Endothelial cell of umbilical vein (primary cell): ENCODE results near the gene ART5. TPM values are rescaled to one million over a fixed set of nuclear protein-coding genes. Genes with fewer than 3 reads are reported as not detected.

Source experiments
- BruUV-seq: library from RNA; stranded (reverse); fragments of 400-500 nt; replicated peaks from 2 replicates; lab custom pipeline; 2021; lab: Mats Ljungman, UMichigan
- CTCF ChIA-PET: fragments of 300-600, 350-600 bp; sonication (Branson Sonifier 250); formaldehyde crosslinking; loops from one replicate; lab custom pipeline; 2021; ENCODE audit warnings: antibody characterized with exemption, inconsistent platforms; lab: Charles Lee
- POLR2A ChIA-PET: fragments of 300-600, 350-600 bp; sonication (Branson Sonifier 250); formaldehyde crosslinking; loops from one replicate; lab custom pipeline; 2021; ENCODE audit warnings: antibody characterized with exemption, inconsistent platforms; lab: Charles Lee
- DNase-seq: peaks from one replicate; pipeline ENCODE4 v3.0.0-alpha.2; 2011; ENCODE audit warnings: low read depth, low spot score
- FAIRE-seq: peaks from 2 replicates; lab custom pipeline; 2011; peaks lifted over from hg19 to GRCh38; lab: Jason Lieb, UNC
- H2AFZ ChIP-seq: 2 replicates; pipeline ENCODE4 v1.6.0; 2012; ENCODE audit warnings: low read depth, low read length, control low read depth, inconsistent platforms
- H3K27ac ChIP-seq: 2 replicates; pipeline ENCODE4 v1.5.1; 2011; ENCODE audit warnings: low read depth, mild to moderate bottlenecking, control low read depth, low read length, moderate library complexity; ENCODE audit not compliant: insufficient read depth
- H3K27me3 ChIP-seq, 2 experiments: 2 replicates each; pipeline versions ENCODE4 v1.6.0 to v1.6.1; 2011; ENCODE audit warnings: low read length in 2 of 2, mixed read lengths in 1 of 2; ENCODE audit not compliant: control insufficient read depth in 2 of 2, insufficient read depth in 2 of 2
- H3K36me3 ChIP-seq, 2 experiments: 2 replicates in 1 of 2; 3 replicates in 1 of 2; pipeline ENCODE4 v1.5.1; 2011; ENCODE audit warnings: low read length in 2 of 2, mild to moderate bottlenecking in 1 of 2, moderate library complexity in 1 of 2; ENCODE audit not compliant: control insufficient read depth in 2 of 2, insufficient read depth in 2 of 2; ENCODE audit errors: extremely low read depth in 1 of 2
- H3K4me1 ChIP-seq: 3 replicates; pipeline ENCODE4 v1.5.1; 2011; ENCODE audit warnings: mild to moderate bottlenecking, low read length; ENCODE audit not compliant: control insufficient read depth, insufficient read depth; ENCODE audit errors: extremely low read depth
- H3K4me2 ChIP-seq: 2 replicates; pipeline ENCODE4 v1.6.1; 2011; ENCODE audit warnings: low read length, control low read depth, mixed read lengths; ENCODE audit not compliant: insufficient read depth
- H3K4me3 ChIP-seq, 3 experiments: fragments of 200-600 bp in 1 of 3; sonication (generic), shearing (Covaris generic) in 1 of 3; replicated peaks in 1 of 3; 2 replicates each; pipeline ENCODE4 v1.5.1; 2011 to 2016; ENCODE audit warnings: control low read depth in 3 of 3, low read length in 3 of 3, mild to moderate bottlenecking in 2 of 3, inconsistent platforms in 1 of 3, low read depth in 1 of 3, moderate library complexity in 1 of 3; ENCODE audit not compliant: insufficient read depth in 1 of 3
- H3K79me2 ChIP-seq: 2 replicates; pipeline ENCODE4 v1.6.0; 2012; ENCODE audit warnings: low read length, inconsistent platforms; ENCODE audit not compliant: control insufficient read depth, insufficient read depth
- H3K9ac ChIP-seq: replicated peaks from 2 replicates; pipeline ENCODE3; 2011; ENCODE audit warnings: low read length, control low read depth; ENCODE audit not compliant: insufficient read depth; ENCODE audit errors: extremely low read depth
- H3K9me1 ChIP-seq: replicated peaks from 3 replicates; pipeline ENCODE4 v1.6.0; 2011; ENCODE audit warnings: mild to moderate bottlenecking, low read length; ENCODE audit not compliant: control insufficient read depth, insufficient read depth; ENCODE audit errors: extremely low read depth
- H3K9me3 ChIP-seq: replicated peaks from 2 replicates; pipeline ENCODE4 v1.5.1; 2012; ENCODE audit warnings: low read length, inconsistent platforms; ENCODE audit not compliant: control insufficient read depth, insufficient read depth
- H4K20me1 ChIP-seq: replicated peaks from 2 replicates; pipeline ENCODE3; 2011; ENCODE audit warnings: mild to moderate bottlenecking, low read length; ENCODE audit not compliant: control insufficient read depth, insufficient read depth; ENCODE audit errors: extremely low read depth
- EZH2 ChIP-seq: IDR thresholded peaks from 2 replicates; pipeline ENCODE4 v1.6.1; 2012; ENCODE audit warnings: borderline replicate concordance, low read depth, mild to moderate bottlenecking, moderate library complexity, low read length, inconsistent platforms; ENCODE audit not compliant: severe bottlenecking
- FOS ChIP-seq: IDR thresholded peaks from 2 replicates; pipeline ENCODE4 v1.6.1; 2011; ENCODE audit warnings: mild to moderate bottlenecking, low read length, moderate library complexity, borderline replicate concordance; ENCODE audit not compliant: insufficient read depth
- GATA2 ChIP-seq: IDR thresholded peaks from 2 replicates; pipeline ENCODE4 v1.7.0; 2011; ENCODE audit warnings: low read depth, mild to moderate bottlenecking, moderate library complexity, mixed read lengths, low read length; ENCODE audit not compliant: insufficient read length, insufficient read depth
- JUN ChIP-seq: IDR thresholded peaks from 2 replicates; pipeline ENCODE4 v1.6.1; 2011; ENCODE audit warnings: borderline replicate concordance, low read depth; ENCODE audit not compliant: insufficient read length, insufficient read depth
- MYC ChIP-seq: IDR thresholded peaks from one replicate; pipeline ENCODE4 v1.6.1; 2011; ENCODE audit warnings: mild to moderate bottlenecking, low read depth, low read length
- POLR2A ChIP-seq: IDR thresholded peaks from 2 replicates; pipeline ENCODE4 v1.6.1; 2012; ENCODE audit warnings: low read depth, mild to moderate bottlenecking, control low read depth, low read length
- POLR2AphosphoS5 ChIP-seq: IDR thresholded peaks from 2 replicates; pipeline ENCODE4 v1.6.1; 2012; ENCODE audit warnings: low read depth, mild to moderate bottlenecking, control low read depth, low read length, moderate library complexity; ENCODE audit not compliant: insufficient read depth
- dilution Hi-C: fragments of 300-500 bp; cut with MboI; formaldehyde crosslinking; loops from one replicate; pipeline ENCODE4 v1.15.0; 2019; ENCODE audit warnings: low sequenced_read_pairs; ENCODE audit not compliant: extremely low pct_ligation_motif_present
- intact Hi-C: fragments of 100-400 bp; cut with micrococcal nuclease; formaldehyde crosslinking; loops from one replicate; pipeline ENCODE4 v1.10.0; 2022
- polyA plus RNA-seq, 4 experiments: library from polyadenylated mRNA; depleted of rRNA in 3 of 4; stranded (reverse) in 3 of 4; unstranded in 1 of 4; fragments of >200 nt; gene quantifications; 2 replicates each; pipeline versions ENCODE4 v1.2.1 to v1.2.3, GENCODE V29; 2011 to 2012; ENCODE audit warnings: missing spikeins in 1 of 4
- total RNA-seq: library from RNA; stranded (reverse); gene quantifications from 2 replicates; pipeline ENCODE4 v1.2.3, GENCODE V29; 2021
- TF ChIP-seq, protein P1 (sequence below), 2 donors: IDR thresholded peaks; 1 replicate in 1 of 2; 2 replicates in 1 of 2; pipeline ENCODE4 v1.5.1; 2011; ENCODE audit warnings: low read length in 2 of 2, mild to moderate bottlenecking in 2 of 2, moderate library complexity in 2 of 2, control low read depth in 1 of 2, inconsistent platforms in 1 of 2, low read depth in 1 of 2; ENCODE audit not compliant: insufficient read depth in 1 of 2; ENCODE audit errors: extremely low read depth in 1 of 2
- TF ChIP-seq, protein P2 (sequence below): IDR thresholded peaks from 2 replicates; pipeline ENCODE4 v1.6.1; 2011; ENCODE audit not compliant: insufficient read depth, insufficient read length

The ART5 gene
- total and polyA plus RNA-seq, 2 donors (not counting 3 experiments of a cell fraction or from before 2014, with no cell fraction given): not detected

DNA sequence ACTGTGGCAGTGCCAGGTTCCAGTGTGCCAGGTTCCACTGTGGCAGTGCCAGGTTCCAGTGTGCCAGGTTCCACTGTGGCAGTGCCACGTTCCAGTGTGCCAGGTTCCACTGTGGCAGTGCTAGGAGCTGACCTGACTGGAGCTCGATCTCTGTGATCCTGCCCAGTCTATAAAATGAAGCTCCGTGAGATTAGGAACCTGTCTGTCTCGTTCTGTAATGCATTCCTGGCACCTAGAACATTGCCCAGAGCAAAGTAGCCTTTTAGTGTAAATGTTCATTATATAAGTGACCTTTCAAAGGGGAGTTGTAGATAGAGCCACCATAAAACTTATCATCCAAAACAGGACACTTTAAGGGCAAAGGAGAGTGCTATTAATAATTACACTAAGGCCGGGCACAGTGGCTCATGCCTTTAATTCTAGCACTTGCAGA, 36.0 kb downstream of the ART5 start:
- H3K9me1 ChIP-seq: no peaks in the 10 kb centered on the region
- no peak overlapping the region for H3K27ac ChIP-seq
- H3K79me2 ChIP-seq: no peaks in the 10 kb centered on the region
- no peak overlapping the region for H3K4me2 ChIP-seq
- H3K36me3 ChIP-seq: no peaks in the 10 kb centered on the region
- H3K9ac ChIP-seq: no peak overlapping the region
- dilution Hi-C loops: no loop called here
- no peaks in the 10 kb centered on the region for H3K27me3 ChIP-seq
- no peak overlapping the region for H3K4me3 ChIP-seq
- no peak overlapping the region for H2AFZ ChIP-seq
- BruUV-seq: no TSS peak
- intact Hi-C loops: loop anchor here (10.0 kb wide), 1 partner anchor 121 kb away; no protein-coding TSS in a partner anchor
- ChIA-PET POLR2A (no interaction called here), CTCF (no interaction called here)
- no peaks in the 10 kb centered on the region for H3K4me1 ChIP-seq
- DNase-seq (no peak), FAIRE-seq (no peak)
- H4K20me1 ChIP-seq: no peaks in the 10 kb centered on the region
- no peaks in the 10 kb centered on the region for H3K9me3 ChIP-seq
- no peak for TF ChIP-seq EZH2
- TF ChIP-seq FOS: no peak
- TF ChIP-seq, protein P1, sequence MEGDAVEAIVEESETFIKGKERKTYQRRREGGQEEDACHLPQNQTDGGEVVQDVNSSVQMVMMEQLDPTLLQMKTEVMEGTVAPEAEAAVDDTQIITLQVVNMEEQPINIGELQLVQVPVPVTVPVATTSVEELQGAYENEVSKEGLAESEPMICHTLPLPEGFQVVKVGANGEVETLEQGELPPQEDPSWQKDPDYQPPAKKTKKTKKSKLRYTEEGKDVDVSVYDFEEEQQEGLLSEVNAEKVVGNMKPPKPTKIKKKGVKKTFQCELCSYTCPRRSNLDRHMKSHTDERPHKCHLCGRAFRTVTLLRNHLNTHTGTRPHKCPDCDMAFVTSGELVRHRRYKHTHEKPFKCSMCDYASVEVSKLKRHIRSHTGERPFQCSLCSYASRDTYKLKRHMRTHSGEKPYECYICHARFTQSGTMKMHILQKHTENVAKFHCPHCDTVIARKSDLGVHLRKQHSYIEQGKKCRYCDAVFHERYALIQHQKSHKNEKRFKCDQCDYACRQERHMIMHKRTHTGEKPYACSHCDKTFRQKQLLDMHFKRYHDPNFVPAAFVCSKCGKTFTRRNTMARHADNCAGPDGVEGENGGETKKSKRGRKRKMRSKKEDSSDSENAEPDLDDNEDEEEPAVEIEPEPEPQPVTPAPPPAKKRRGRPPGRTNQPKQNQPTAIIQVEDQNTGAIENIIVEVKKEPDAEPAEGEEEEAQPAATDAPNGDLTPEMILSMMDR (IDR thresholded peaks at IDR 0.05; ENCODE audit: extremely low read depth in 1 of 2, insufficient read depth in 1 of 2, low read depth in 1 of 2, low read length in 2 of 2): no peak
- TF ChIP-seq POLR2AphosphoS5: no peak
- TF ChIP-seq, protein P2, sequence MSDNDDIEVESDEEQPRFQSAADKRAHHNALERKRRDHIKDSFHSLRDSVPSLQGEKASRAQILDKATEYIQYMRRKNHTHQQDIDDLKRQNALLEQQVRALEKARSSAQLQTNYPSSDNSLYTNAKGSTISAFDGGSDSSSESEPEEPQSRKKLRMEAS: no peak
- TF ChIP-seq GATA2: no peak
- TF ChIP-seq POLR2A: no peak
- TF ChIP-seq MYC: no peak
- TF ChIP-seq JUN: no peak
